Mammary epithelial cell (primary cell): ENCODE measurements around the gene GPR151.

ENCODE experiments used
- CTCF ChIP-seq, 2 donors: IDR thresholded peaks in 1 of 2; conservative IDR thresholded peaks in 1 of 2; 2 replicates each; pipeline ENCODE4 v1.5.1; 2011 to 2012; ENCODE audit warnings: inconsistent platforms in 2 of 2, low read length in 2 of 2, mild to moderate bottlenecking in 2 of 2, control low read depth in 1 of 2, low read depth in 1 of 2; ENCODE audit not compliant: insufficient read depth in 1 of 2; ENCODE audit errors: extremely low read depth in 1 of 2
- EZH2 ChIP-seq: IDR thresholded peaks from 2 replicates; pipeline ENCODE4 v1.6.1; 2012; ENCODE audit warnings: low read length, inconsistent platforms, borderline replicate concordance

GRCh38 chr5:146544232-146544631, 28.2 kb upstream of the GPR151 start:
- TF ChIP-seq CTCF (conservative IDR thresholded peaks at IDR 0.05 in 1 of 2, IDR thresholded peaks at IDR 0.05 in 1 of 2; ENCODE audit: extremely low read depth in 1 of 2, insufficient read depth in 1 of 2, low read depth in 1 of 2, low read length in 2 of 2): no peak
- no peak for TF ChIP-seq EZH2
